ENCODE data around the gene BEST4. TPM values are rescaled to one million over a fixed set of nuclear protein-coding genes. Genes with fewer than 3 reads are reported as not detected.

The BEST4 gene
- total and polyA plus RNA-seq, 2 of the 13 experiments (the other 11 are each of a cell fraction or from before 2014, with no cell fraction given) = 0.77 to 1.4 TPM

- TF ChIP-seq HNF4A (CRISPR knock-in tag; IDR thresholded peaks at IDR 0.05) = peak; percentile 61
- TF ChIP-seq HDAC2 (CRISPR knock-in tag; IDR thresholded peaks at IDR 0.05) = peak; percentile 53
- peak; percentile 59 for TF ChIP-seq RXRA (CRISPR knock-in tag; IDR thresholded peaks at IDR 0.05)
- TF ChIP-seq HOXA7 (CRISPR knock-in tag; IDR thresholded peaks at IDR 0.05) = no peak
- TF ChIP-seq, protein P1, sequence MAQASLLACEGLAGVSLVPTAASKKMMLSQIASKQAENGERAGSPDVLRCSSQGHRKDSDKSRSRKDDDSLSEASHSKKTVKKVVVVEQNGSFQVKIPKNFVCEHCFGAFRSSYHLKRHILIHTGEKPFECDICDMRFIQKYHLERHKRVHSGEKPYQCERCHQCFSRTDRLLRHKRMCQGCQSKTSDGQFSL (CRISPR knock-in tag; IDR thresholded peaks at IDR 0.05) = peak; percentile 83
- no peak; the same call in 2 of the 3 replicates for TF ChIP-seq MXI1 (IDR thresholded peaks at IDR 0.05; ENCODE audit: borderline replicate concordance, low read depth, low read length)
- TF ChIP-seq ZSCAN31 (CRISPR knock-in tag; IDR thresholded peaks at IDR 0.05; ENCODE audit: low read depth) = peak; percentile 60; the same call in 1 of the 2 replicates
- no peak for TF ChIP-seq TEAD2 (CRISPR knock-in tag; IDR thresholded peaks at IDR 0.05)
- peak; percentile 75; the same call in 1 of the 2 replicates for TF ChIP-seq HOXA3 (CRISPR knock-in tag; IDR thresholded peaks at IDR 0.05)
- peak; percentile 75; the same call in 1 of the 2 replicates for TF ChIP-seq NFKBIZ (CRISPR knock-in tag; IDR thresholded peaks at IDR 0.05)
- TF ChIP-seq ZNF343 (CRISPR knock-in tag; IDR thresholded peaks at IDR 0.05) = 0 out of 2 replicates have a peak, but pooled peaks have one; percentile 17
- TF ChIP-seq ZFP1 (CRISPR knock-in tag; IDR thresholded peaks at IDR 0.05) = no peak
- 0 out of 2 replicates have a peak, but pooled peaks have one; percentile 63 for TF ChIP-seq ZBTB39 (CRISPR knock-in tag; IDR thresholded peaks at IDR 0.05)
- peak; percentile 82 for TF ChIP-seq ZNF564 (CRISPR knock-in tag; IDR thresholded peaks at IDR 0.05)
- no peak for TF ChIP-seq GTF2F1 (IDR thresholded peaks at IDR 0.05; ENCODE audit: low read length)
- TF ChIP-seq SRSF4 (IDR thresholded peaks at IDR 0.05; ENCODE audit: low read depth, low read length, poor library complexity, severe bottlenecking) = no peak
- peak; percentile 70; the same call in 1 of the 2 replicates for TF ChIP-seq ZNF747 (CRISPR knock-in tag; IDR thresholded peaks at IDR 0.05; ENCODE audit: borderline replicate concordance)
- no peak for TF ChIP-seq MLXIP (CRISPR knock-in tag; IDR thresholded peaks at IDR 0.05; ENCODE audit: borderline replicate concordance)
- no peak for TF ChIP-seq ZNF879 (CRISPR knock-in tag; IDR thresholded peaks at IDR 0.05)
- TF ChIP-seq ZNF281 (CRISPR knock-in tag; IDR thresholded peaks at IDR 0.05; ENCODE audit: borderline replicate concordance) = peak; percentile 46; the same call in 1 of the 2 replicates
- peak; percentile 42; the same call in 1 of the 2 replicates for TF ChIP-seq RFXAP (CRISPR knock-in tag; IDR thresholded peaks at IDR 0.05; ENCODE audit: borderline replicate concordance)
- TF ChIP-seq ZNF17 (CRISPR knock-in tag; IDR thresholded peaks at IDR 0.05) = 0 out of 2 replicates have a peak, but pooled peaks have one; percentile 35
These were observed 38.6 kb upstream of the BEST4 start (continued) for GRCh38 chr1:44826375-44827196.

Data from HepG2 (cell line).